Stimulated activated CD4-positive, alpha-beta T cell treated with anti-CD3 and anti-CD28 coated beads, TNF-alpha, amount 100 ng/mL, for 1 hour (primary cell): ENCODE data around the gene OR2D3.
"Not testable (repeated sequence)": the region's sequence is repeated elsewhere in the genome, so short reads cannot be mapped to it uniquely, and the experiment has no call there.

Source experiments
- DNase-seq, 3 donors: peaks; one replicate each; pipeline ENCODE4 v3.0.0-alpha.2; 2020; ENCODE audit warnings: low read depth in 3 of 3, low spot score in 1 of 3

Gene OR2D3

DNA sequence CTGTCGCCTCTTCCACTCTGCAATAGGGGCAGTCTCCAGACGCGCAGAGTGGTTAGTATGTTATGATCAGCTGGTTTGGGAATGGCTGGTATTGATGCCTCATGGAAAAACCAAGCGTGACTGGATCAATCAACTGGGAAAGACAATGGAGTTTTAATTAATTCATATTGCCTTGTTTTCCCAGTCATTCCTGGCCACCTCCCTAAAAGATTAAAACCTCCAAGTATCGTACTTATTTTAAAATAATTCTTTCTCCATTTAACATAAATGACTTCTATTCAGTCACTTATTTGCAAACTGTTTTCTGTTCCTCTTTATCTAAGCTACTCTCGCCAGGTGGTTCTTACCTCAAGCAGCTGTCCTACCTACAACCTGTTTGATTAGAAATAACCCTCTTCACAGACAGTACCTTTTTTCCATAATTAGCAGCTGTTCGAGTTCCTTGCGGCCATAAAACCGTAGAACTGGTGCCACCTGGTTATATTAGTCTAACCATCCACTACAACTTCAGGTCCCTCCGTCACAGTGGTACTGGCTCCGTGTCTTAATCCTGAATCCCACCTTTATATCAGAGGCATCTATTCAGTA, 6.3 kb downstream of the OR2D3 start:
- DNase-seq: no peak

DNA sequence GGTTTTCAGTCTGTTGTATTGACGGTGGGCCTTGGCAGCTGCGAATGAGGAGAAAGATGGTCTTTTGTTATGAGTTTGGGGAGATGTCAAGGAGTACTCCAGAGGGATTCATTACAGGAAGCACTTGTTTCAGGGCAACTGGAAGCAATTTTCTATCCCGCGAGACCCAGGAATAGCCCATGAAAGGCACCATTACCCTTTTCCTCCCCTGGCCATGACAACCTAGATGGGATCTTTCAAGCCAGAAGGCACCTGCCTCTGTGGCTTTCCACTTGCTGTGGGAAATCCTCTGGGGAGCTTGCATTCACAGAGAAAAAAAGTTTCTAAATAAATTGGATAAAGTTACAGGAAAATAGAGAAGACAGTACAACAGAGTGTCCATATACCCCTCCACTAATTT, 8.1 kb downstream of the OR2D3 start:
- no peak for DNase-seq

DNA sequence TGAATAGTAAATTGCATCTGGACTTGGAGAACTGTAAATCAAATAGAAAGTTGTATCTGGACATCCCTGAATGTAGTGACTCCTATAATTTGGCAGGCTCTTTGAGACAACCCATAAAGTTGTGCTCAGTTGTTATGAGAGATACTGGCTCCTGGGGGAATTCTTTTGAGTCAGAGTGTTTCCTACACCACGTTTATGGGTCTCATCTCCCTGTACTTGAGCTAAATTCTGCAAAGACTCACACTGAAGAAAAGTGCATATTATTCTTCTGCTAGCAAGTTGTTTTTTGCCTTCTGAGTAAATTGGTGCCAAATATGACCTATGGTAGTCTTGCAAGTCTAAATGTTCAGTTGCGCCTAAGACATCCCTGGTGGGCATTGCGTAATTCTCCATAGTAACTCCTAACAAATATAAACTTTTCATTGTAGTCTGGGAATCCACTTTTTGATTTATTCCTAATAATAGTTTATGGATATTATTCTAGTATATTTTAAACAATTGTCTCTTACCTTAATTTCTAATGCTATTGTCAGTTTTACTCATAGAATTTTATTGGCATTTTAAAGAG, 10.4 kb downstream of the OR2D3 start:
- DNase-seq: no peak

DNA sequence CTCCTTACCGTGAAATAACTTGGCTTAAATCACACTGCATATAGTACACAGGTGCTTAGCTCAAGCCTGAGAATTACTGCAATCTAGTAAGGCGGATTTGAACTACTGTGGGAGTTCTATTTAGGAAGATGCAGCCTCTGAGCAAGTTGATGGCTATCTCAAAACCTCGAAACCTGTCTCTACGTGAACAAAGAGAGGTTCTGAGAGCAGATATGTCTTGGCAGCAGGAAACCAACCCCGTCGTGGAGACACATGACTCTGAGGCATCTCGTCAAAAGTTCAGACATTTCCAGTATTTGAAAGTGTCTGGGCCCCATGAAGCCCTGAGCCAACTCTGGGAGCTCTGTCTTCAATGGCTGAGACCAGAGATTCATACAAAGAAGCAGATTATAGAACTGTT, 11.3 kb downstream of the OR2D3 start:
- DNase-seq: no peak

DNA sequence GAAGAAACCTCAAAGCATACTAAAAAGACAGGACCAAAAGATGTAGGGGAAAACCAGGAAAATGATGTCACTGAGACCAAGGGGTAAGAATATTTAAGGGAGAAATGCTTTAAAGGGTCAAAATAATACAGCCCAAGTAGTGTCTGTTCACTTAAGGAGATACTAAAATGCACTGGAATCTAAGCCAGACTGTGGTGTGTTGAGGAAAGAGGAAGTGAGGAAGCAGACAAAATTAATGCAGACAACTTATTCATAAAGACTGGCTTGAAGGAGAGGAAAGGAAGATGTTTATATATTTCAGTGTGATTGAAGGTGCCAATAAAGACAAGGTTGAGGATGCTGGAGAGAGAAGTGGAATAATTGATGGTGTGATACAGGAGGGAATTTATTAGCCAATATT, 21.2 kb downstream of the OR2D3 start:
- no peak for DNase-seq

DNA sequence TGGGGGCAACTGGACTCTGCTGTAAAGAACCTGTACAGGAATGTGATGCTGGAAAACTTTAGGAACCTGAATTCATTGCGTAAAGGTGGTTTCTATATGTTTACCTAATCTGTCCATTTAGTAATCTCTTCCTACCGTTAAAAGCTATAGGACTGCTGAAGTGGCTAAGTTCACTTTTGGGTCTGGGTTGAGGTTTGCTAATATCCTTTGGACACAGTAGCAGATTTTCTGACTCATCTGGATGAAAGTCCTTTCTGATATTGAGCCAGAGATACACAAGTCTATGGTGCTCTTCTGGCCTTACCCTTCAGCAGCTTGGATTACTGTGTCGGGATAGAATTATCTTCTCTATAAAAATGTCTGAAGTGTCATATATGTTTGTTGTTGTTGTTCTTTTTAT, 22.3 kb downstream of the OR2D3 start:
- DNase-seq: no peak

DNA sequence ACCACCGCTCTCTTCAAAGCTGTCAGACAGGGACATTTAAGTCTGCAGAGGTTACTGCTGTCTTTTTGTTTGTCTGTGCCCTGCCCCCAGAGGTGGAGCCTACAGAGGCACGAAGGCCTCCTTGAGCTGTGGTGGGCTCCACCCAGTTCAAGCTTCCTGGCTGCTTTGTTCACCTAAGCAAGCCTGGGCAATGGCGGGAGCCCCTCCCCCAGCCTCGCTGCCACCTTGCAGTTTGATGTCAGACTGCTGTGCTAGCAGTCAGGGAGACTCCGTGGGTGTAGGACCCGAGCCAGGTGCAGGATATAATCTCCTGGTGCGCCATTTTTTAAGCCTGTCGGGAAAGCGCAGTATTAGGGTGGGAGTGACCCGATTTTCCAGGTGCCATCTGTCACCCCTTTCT, 33.4 kb downstream of the OR2D3 start:
- DNase-seq: not testable (repeated sequence)

DNA sequence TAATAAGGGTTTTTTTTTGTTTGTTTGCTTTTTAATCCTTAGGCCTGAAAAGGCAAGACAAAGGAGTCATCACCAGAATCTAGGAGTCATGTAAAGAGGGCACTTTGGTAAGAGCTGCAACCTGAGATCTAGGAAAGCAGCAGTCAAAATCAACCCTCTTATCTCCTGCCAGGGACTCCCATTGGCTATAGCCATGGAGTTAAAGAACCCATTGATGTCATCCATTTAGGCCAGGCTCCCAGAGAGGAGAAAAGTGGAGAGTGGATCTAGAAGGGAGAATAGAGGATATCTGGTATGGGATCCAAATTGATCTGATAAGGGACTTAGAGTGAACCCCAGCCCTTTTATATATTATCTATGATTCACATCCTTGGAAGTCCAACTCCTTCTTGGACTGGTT, 41.3 kb downstream of the OR2D3 start:
- no peak for DNase-seq

DNA sequence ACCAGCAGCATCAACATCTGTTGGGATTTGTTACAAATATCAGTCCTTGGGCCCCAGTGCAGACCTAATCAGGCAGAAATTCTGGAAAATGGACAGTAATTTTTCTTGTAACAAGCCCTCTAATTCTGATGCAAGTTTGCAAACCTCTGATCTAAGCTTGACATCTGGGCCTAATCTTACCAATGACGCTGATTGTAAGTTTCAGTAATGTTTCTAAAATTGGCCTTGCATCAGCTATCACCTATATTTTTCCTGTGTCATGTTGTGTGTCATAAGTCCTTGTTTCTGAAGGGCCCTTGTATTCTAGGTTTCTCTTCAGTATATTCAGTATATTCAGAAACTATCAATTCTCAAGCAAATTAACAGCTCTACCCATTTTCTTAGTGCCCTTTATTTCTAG, 41.9 kb downstream of the OR2D3 start:
- no peak for DNase-seq

DNA sequence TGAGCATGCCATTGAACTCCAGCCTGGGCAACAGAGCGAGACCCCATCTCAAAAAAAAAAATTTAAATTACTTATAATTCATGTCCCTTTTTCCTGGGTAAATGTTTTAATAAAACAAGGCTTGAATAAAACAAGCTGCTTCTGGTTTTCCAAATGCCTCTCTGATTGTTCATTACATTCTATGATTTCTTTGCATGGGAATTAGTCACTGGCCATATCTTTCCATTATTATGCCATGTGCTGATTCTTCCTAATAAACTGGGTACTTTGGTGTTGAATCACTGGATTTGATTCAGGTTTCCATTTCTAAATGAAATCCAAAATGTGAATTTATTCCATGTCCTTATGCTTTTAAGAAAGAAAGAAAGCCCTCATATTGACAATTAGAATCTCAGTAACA, 48.0 kb downstream of the OR2D3 start:
- no peak for DNase-seq

DNA sequence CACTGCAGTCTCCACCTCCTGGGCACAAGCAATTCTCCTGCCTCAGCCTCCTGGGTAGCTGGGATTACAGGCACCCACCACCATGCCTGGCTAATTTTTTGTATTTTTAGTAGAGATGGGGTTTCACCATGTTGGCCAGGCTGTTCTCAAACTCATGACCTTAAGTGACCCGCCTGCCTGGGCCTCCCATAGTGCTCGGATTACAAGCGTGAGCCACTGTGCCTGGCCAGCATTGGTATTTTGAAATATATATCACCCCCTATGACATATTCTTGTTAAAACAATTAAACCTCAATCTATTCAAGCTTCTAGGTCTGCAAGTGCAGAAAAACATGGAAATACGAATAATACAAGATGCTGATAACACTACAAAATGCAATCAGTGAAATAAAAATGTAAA, 49.1 kb downstream of the OR2D3 start:
- DNase-seq: not testable (repeated sequence)
